ENCODE results near the gene UPF2. TPM values are rescaled to one million over a fixed set of nuclear protein-coding genes. Genes with fewer than 3 reads are reported as not detected.
A peak's percentile ranks its signal among the peaks of the same experiment; 100 is the strongest.

The UPF2 gene
- total RNA-seq, 4 donors from 2014 or later: 22.8 to 36.3 (median 26.6) TPM

DNA sequence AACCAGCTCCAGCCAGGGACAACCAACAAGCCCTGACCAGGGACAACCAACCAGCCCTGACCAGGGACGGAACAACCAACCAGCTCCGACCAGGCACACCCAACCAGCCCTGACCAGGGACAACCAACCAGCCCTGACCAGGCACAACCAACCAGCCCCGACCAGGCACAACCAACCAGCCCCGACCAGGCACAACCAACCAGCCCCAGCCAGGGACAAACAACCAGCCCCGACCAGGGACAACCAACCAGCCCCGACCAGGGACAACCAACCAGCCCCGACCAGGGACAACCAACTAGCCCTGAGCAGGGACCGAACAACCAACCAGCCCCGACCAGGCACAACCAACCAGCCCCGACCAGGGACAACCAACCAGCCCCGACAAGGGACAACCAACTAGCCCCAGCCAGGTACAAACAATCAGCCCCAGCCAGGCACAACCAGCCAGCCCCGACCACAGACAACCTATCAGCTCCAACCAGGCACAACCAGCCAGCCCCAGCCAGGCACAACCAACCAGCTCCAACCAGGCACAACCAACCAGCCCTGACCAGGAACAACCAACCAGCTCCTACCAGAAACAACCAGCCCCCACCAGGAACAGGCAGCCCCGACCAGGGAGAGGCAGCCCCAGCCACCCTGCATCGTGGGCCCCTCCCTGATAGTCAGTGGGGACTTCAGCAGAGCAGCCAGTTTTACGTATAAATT is 163.1 kb downstream of the UPF2 start:
- peak; percentile 57 to 71 for DNase-seq
- TF ChIP-seq, protein P1, sequence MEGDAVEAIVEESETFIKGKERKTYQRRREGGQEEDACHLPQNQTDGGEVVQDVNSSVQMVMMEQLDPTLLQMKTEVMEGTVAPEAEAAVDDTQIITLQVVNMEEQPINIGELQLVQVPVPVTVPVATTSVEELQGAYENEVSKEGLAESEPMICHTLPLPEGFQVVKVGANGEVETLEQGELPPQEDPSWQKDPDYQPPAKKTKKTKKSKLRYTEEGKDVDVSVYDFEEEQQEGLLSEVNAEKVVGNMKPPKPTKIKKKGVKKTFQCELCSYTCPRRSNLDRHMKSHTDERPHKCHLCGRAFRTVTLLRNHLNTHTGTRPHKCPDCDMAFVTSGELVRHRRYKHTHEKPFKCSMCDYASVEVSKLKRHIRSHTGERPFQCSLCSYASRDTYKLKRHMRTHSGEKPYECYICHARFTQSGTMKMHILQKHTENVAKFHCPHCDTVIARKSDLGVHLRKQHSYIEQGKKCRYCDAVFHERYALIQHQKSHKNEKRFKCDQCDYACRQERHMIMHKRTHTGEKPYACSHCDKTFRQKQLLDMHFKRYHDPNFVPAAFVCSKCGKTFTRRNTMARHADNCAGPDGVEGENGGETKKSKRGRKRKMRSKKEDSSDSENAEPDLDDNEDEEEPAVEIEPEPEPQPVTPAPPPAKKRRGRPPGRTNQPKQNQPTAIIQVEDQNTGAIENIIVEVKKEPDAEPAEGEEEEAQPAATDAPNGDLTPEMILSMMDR (IDR thresholded peaks at IDR 0.05): no peak
- TF ChIP-seq POLR2A (IDR thresholded peaks at IDR 0.05): no peak
- H3K9me3 ChIP-seq: no peaks in the 10 kb centered on the region
- H3K4me3 ChIP-seq (replicated peaks in 1 of 3): no peak overlapping the region
- no peaks in the 10 kb centered on the region for H3K36me3 ChIP-seq
- peaks cover 40 to 68% of the 10 kb centered on the region in 2 donors for H3K4me1 ChIP-seq
- intact Hi-C loops (cut with DNase I): no loop called here
- no peaks in the 10 kb centered on the region for H3K27me3 ChIP-seq
- H3K27ac ChIP-seq: peak overlapping the region; percentile 99 to 100 (median 99)
- 85 to 88% methylated on average over 9 to 10 of the region's 15 CpGs for WGBS, 2 donors

DNA sequence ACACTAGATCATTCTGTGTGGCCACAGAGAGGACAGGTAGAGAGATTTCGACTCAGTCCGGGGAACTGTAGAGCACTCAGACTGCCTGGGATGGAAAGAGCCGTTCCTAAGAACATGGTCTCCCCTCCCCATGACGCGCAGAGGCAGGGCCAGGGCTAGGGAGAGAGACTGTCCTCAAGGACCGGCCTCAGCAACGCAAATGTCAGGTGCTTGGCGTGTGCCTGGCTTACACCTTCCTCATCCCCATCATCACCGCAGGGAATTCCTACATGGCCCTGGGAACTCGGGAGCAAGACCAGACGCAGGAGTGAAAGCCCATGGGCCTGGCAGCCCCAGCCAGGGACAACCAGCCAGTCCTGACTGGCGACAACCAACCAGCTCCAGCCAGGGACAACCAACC is 163.8 kb downstream of the UPF2 start:
- TF ChIP-seq POLR2A (IDR thresholded peaks at IDR 0.05): no peak
- TF ChIP-seq, protein P1 (IDR thresholded peaks at IDR 0.05): no peak
- DNase-seq: no peak
- 88 to 90% methylated on average over 11 of the region's 12 CpGs for WGBS, 2 donors
- H3K27ac ChIP-seq: peak overlapping the region; percentile 99 to 100 (median 99)
- H3K27me3 ChIP-seq: no peaks in the 10 kb centered on the region
- H3K4me3 ChIP-seq (replicated peaks in 1 of 3): no peak overlapping the region
- no peaks in the 10 kb centered on the region for H3K9me3 ChIP-seq
- intact Hi-C loops (cut with DNase I): no loop called here
- peaks cover 45 to 76% of the 10 kb centered on the region in 2 donors for H3K4me1 ChIP-seq
- no peaks in the 10 kb centered on the region for H3K36me3 ChIP-seq

DNA sequence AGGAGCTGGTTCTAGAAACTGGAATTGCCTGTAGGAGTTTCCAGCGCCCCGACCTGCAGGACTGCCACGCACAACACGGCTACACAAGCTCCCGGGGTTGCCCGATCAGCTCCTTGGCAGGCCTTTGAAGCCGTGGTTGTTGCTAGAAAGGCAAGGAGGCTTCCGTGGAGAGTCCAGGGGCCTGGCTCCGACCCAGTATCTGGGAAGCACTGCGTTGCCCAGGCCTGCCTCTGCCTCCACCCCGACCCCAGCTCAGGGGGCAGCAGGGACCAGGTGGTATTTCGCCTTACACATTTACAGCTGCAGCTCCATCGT is 165.1 kb downstream of the UPF2 start:
- no peak overlapping the region for H3K4me3 ChIP-seq (replicated peaks in 1 of 3)
- H3K27me3 ChIP-seq: no peaks in the 10 kb centered on the region
- no peaks in the 10 kb centered on the region for H3K9me3 ChIP-seq
- intact Hi-C loops (cut with DNase I): no loop called here
- DNase-seq: no peak
- H3K36me3 ChIP-seq: no peaks in the 10 kb centered on the region
- 80 to 88% methylated on average over 6 to 9 of the region's 13 CpGs for WGBS, 2 donors
- TF ChIP-seq, protein P1 (IDR thresholded peaks at IDR 0.05): no peak
- TF ChIP-seq POLR2A (IDR thresholded peaks at IDR 0.05): no peak
- H3K27ac ChIP-seq: peak overlapping the region; percentile 99 to 100 (median 99)
- peaks cover 45 to 82% of the 10 kb centered on the region in 2 donors for H3K4me1 ChIP-seq

DNA sequence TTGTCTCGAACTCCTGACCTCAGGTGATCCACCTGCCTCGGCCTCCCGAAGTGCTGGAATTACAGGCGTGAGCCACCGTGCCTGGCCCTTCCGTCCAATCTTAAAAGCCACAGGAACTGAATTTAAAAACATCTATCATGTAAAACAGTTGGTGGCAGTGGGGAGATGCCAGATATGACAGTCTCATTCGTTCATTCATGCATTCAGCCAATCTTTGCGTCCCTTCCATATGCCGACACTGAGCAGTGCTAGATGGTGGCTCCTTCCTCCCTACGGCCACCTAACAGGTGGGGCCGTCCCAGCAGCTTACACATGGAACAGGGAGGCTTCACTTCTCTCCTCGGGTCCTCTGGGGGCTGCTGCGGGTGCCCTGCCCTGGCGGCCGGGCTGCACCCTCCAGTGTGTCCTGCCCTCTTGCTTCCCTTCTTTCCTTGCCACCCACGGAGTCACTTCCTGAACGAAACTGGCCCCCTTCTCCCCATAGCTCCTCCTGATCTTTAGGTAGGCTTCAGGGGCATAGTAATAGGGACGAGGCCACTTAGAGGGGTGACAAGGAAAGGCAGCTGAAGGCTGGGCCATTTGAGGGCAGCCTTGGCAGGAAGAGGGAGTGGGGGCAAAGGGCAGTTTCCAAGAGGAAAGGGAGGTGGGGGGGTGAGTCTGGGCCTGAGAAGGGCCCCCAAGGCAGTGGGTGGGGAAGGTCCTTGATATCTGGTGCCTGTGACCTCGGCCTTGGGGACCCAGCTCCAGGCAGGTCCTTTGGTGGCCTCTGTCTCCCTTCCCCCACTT is 165.6 kb downstream of the UPF2 start:
- TF ChIP-seq POLR2A (IDR thresholded peaks at IDR 0.05): no peak
- TF ChIP-seq, protein P1 (IDR thresholded peaks at IDR 0.05): no peak
- no peak overlapping the region for H3K4me3 ChIP-seq (replicated peaks in 1 of 3)
- H3K36me3 ChIP-seq: no peaks in the 10 kb centered on the region
- DNase-seq: no peak
- intact Hi-C loops (cut with DNase I): no loop called here
- 93 to 94% methylated on average over 19 of the region's 19 CpGs for WGBS, 2 donors
- peaks cover 45 to 79% of the 10 kb centered on the region in 2 donors for H3K4me1 ChIP-seq
- peak overlapping the region; percentile 99 to 100 (median 99) for H3K27ac ChIP-seq
- no peaks in the 10 kb centered on the region for H3K27me3 ChIP-seq
- no peaks in the 10 kb centered on the region for H3K9me3 ChIP-seq

DNA sequence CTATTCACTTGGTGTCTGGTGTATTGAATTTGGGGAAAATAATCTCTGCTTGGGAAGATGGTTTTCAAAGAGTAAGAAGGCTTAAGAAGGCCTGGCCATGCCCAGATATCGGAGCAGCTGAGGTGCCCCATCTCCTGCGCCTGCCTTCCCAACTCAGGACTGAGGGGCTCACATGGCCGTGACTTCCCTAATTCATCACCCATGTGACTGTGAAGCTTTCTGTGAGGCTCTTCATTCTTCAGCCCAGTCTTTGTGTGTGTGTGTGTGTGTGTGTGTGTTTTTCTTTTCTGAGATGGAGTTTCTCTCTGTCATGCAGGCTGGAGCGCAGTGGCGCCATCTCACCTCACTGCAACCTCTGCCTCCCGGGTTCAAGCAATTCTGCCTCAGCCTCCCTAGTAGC is 166.3 kb downstream of the UPF2 start:
- H3K27ac ChIP-seq: peak overlapping the region; percentile 99 to 100 (median 99)
- WGBS, 2 donors: 89 to 90% methylated on average over 6 of the region's 6 CpGs

More for the DNA sequence above, 166.3 kb downstream of the UPF2 start:
- no peak overlapping the region for H3K4me3 ChIP-seq (replicated peaks in 1 of 3)
- no peak for TF ChIP-seq POLR2A (IDR thresholded peaks at IDR 0.05)
- TF ChIP-seq, protein P1 (IDR thresholded peaks at IDR 0.05): no peak
- DNase-seq: no peak
- no peaks in the 10 kb centered on the region for H3K36me3 ChIP-seq
- intact Hi-C loops (cut with DNase I): no loop called here
- peaks cover 45 to 72% of the 10 kb centered on the region in 2 donors for H3K4me1 ChIP-seq
- H3K9me3 ChIP-seq: no peaks in the 10 kb centered on the region
- H3K27me3 ChIP-seq: no peaks in the 10 kb centered on the region

Measured in thyroid gland (tissue), 4 donors.